Retinal pigment epithelial cell (primary cell): ENCODE results near the gene ZNF680.

Source experiments
- DNase-seq: peaks from one replicate; pipeline ENCODE4 v3.0.0-alpha.2; 2010; ENCODE audit warnings: low read depth
- H3K4me3 ChIP-seq: 2 replicates; pipeline ENCODE4 v1.5.1; 2011; ENCODE audit warnings: mild to moderate bottlenecking, low read length, control low read depth, moderate library complexity
- TF ChIP-seq, protein P1 (sequence below): conservative IDR thresholded peaks from 2 replicates; pipeline ENCODE4 v1.5.1; 2011; ENCODE audit warnings: low read depth, low read length, control low read depth, inconsistent platforms

The ZNF680 gene

DNA sequence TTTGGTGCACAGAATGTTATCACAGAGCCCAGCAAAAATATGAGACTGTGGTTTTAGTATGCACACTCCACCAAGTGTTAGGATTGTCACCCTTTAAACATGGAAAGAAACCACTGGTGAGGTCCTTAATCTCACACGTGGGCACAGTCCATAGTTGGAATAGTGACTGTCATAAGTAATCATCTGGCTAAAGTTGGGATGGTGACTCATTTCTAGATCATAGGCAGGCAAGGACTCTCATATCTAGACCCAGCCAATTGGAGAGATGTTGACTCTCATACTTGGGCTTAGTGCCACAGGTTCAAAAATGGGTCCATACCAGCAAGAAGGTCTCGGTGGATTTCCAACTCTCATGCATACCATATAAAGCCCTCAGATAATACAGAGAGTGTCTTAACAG lies 39.6 kb upstream of the ZNF680 start:
- DNase-seq, result no peak
- H3K4me3 ChIP-seq, result no peak overlapping the region
- TF ChIP-seq, protein P1, sequence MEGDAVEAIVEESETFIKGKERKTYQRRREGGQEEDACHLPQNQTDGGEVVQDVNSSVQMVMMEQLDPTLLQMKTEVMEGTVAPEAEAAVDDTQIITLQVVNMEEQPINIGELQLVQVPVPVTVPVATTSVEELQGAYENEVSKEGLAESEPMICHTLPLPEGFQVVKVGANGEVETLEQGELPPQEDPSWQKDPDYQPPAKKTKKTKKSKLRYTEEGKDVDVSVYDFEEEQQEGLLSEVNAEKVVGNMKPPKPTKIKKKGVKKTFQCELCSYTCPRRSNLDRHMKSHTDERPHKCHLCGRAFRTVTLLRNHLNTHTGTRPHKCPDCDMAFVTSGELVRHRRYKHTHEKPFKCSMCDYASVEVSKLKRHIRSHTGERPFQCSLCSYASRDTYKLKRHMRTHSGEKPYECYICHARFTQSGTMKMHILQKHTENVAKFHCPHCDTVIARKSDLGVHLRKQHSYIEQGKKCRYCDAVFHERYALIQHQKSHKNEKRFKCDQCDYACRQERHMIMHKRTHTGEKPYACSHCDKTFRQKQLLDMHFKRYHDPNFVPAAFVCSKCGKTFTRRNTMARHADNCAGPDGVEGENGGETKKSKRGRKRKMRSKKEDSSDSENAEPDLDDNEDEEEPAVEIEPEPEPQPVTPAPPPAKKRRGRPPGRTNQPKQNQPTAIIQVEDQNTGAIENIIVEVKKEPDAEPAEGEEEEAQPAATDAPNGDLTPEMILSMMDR, result no peak

DNA sequence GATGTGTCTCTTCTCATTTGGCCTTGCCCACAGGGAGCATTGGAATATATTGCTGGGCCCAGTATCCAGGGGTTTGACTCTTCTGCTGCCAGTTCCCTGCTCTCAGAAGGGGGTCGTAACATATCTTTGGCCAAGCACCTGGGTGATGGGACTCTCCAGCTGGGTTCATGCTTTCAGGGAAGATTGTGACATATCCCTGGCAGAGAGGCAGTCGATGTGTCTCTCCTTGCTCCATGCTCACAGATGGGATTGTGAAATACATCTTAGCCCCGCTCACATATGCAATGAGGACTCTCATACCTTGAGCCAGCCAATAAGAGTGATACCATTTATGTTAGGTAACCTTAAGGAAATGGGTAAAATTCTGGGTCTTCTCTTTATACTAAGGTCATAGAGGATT lies 39.2 kb upstream of the ZNF680 start:
- TF ChIP-seq, protein P1, result no peak
- no peak for DNase-seq

DNA sequence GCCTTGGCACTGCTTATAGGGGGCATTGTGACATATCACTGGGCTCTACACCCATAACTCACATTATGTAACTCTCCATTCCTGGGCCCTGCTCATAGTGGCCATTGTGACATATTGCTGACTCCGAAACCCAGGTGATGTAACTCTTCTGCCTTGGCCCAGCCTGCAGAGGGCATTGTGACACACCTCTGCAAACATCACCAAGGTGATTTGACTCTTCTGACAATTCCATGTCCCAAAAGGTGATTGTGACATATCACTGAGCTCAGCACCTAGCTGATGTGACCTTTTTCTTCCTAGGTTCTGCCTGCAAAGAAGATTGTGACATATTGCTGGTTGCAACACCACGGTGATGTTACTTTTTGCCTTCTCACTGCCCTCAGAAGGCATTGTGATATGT lies 36.5 kb upstream of the ZNF680 start:
- H3K4me3 ChIP-seq, result no peak overlapping the region
- DNase-seq, result no peak
- TF ChIP-seq, protein P1, result no peak

More for the DNA sequence above, 39.2 kb upstream of the ZNF680 start:
- no peak overlapping the region for H3K4me3 ChIP-seq

GRCh38 chr7:64590971-64591370 lies 28.1 kb upstream of the ZNF680 start:
- TF ChIP-seq, protein P1, result no peak

GRCh38 chr7:64581926-64582894 lies 19.3 kb upstream of the ZNF680 start:
- TF ChIP-seq, protein P1, result no peak
- peak; percentile 35 for DNase-seq
- H3K4me3 ChIP-seq, result no peak overlapping the region

More at GRCh38 chr7:64590971-64591370, 28.1 kb upstream of the ZNF680 start:
- no peak overlapping the region for H3K4me3 ChIP-seq
- DNase-seq, result no peak

GRCh38 chr7:64581391-64581790 lies 18.5 kb upstream of the ZNF680 start:
- H3K4me3 ChIP-seq, result no peak overlapping the region
- TF ChIP-seq, protein P1, result no peak
- no peak for DNase-seq
